ENCODE data around the gene RALGAPA2.

DNA sequence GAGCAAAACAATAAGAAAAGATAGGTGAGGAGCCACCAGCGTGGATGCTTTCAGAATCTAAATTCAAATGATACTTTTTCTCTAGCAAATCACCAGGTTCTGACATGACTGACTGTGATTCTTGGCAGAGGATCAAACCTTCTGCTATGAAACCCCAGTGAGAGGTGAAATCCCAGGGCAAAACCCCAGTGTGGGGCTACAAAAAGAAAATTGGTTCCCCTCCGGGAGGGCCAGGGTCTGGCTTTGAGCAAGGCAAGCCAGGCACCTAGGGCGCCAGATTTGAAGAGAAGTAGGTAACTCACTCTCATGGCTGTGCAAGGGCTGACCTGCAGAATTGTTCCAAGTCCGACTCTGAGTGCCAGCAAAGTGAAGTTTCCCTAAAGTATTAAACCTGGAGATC, 20.2 kb upstream of the RALGAPA2 start:
- TF ChIP-seq, protein P1, sequence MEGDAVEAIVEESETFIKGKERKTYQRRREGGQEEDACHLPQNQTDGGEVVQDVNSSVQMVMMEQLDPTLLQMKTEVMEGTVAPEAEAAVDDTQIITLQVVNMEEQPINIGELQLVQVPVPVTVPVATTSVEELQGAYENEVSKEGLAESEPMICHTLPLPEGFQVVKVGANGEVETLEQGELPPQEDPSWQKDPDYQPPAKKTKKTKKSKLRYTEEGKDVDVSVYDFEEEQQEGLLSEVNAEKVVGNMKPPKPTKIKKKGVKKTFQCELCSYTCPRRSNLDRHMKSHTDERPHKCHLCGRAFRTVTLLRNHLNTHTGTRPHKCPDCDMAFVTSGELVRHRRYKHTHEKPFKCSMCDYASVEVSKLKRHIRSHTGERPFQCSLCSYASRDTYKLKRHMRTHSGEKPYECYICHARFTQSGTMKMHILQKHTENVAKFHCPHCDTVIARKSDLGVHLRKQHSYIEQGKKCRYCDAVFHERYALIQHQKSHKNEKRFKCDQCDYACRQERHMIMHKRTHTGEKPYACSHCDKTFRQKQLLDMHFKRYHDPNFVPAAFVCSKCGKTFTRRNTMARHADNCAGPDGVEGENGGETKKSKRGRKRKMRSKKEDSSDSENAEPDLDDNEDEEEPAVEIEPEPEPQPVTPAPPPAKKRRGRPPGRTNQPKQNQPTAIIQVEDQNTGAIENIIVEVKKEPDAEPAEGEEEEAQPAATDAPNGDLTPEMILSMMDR (IDR thresholded peaks at IDR 0.05): no peak
- TF ChIP-seq POLR2AphosphoS5 (IDR thresholded peaks at IDR 0.05; ENCODE audit: low read depth, low read length): no peak
- TF ChIP-seq, protein P2, sequence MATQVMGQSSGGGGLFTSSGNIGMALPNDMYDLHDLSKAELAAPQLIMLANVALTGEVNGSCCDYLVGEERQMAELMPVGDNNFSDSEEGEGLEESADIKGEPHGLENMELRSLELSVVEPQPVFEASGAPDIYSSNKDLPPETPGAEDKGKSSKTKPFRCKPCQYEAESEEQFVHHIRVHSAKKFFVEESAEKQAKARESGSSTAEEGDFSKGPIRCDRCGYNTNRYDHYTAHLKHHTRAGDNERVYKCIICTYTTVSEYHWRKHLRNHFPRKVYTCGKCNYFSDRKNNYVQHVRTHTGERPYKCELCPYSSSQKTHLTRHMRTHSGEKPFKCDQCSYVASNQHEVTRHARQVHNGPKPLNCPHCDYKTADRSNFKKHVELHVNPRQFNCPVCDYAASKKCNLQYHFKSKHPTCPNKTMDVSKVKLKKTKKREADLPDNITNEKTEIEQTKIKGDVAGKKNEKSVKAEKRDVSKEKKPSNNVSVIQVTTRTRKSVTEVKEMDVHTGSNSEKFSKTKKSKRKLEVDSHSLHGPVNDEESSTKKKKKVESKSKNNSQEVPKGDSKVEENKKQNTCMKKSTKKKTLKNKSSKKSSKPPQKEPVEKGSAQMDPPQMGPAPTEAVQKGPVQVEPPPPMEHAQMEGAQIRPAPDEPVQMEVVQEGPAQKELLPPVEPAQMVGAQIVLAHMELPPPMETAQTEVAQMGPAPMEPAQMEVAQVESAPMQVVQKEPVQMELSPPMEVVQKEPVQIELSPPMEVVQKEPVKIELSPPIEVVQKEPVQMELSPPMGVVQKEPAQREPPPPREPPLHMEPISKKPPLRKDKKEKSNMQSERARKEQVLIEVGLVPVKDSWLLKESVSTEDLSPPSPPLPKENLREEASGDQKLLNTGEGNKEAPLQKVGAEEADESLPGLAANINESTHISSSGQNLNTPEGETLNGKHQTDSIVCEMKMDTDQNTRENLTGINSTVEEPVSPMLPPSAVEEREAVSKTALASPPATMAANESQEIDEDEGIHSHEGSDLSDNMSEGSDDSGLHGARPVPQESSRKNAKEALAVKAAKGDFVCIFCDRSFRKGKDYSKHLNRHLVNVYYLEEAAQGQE (IDR thresholded peaks at IDR 0.05; ENCODE audit: insufficient read depth in 1 of 2, low read depth in 2 of 2, low read length in 1 of 2): no peak

All from Panc1 (cell line).